Caki2 (cell line): Measurements from ENCODE around the gene RGS19. TPM values are rescaled to one million over a fixed set of nuclear protein-coding genes. Genes with fewer than 3 reads are reported as not detected.
A peak's percentile ranks its signal among the peaks of the same experiment; 100 is the strongest.

Experiments used
- DNase-seq: peaks from one replicate; pipeline ENCODE4 v3.0.0-alpha.2; 2015; ENCODE audit warnings: low read depth
- in situ Hi-C: cut with HindIII; loops from 2 replicates; pipeline ENCODE4 v1.10.0; 2016; ENCODE audit warnings: low sequenced_read_pairs, low pct_unique_long_range_greater_than_20kb, mixed read lengths
- total RNA-seq: library from RNA; depleted of rRNA; stranded (reverse); fragments of >200 nt; shearing (Covaris generic); gene quantifications from 2 replicates; pipeline ENCODE4 v1.2.3, GENCODE V29; 2014; ENCODE audit warnings: low replicate concordance

Gene RGS19
- total RNA-seq, 1 experiment from 2014 or later, result 47.6 TPM

DNA sequence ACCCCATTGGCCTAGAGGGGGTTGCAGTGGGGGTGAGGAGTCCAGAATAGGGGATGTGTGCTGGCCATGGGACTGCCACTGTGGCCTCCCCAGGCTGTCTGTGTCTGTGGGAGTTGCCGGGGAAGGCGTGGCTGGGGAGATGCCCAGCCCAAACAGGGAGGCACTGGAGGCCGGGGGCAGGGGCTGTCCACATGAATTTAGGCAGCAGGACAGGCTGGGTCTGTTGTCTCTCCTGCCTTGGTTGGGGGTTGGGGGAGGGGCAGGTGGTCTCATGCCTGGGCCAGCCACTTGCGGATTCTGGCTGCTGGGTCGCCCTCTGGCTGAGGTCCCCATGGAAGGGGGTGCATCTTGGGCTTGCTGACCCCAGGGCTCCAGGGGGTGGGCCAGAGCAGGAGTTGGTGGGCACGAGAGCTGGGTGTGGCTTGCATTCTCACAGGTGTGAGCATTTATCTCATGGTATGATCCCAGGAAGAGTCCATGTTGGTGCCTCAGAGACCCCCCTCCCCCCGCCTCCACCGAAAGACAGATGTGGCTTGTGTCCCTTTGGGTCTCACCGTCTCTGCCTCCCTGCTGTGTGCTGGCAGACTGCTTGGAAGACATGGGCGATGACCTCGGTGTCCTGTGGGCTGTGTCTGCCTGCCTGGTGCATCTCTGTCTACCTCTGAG, 33.8 kb downstream of the RGS19 start:
- in situ Hi-C loops, result no loop called here
- no peak for DNase-seq

- in situ Hi-C loops, result no loop called here
- DNase-seq, result peak; percentile 67
These were observed 34.7 kb downstream of the RGS19 start for GRCh38 chr20:64044484-64045247.

DNA sequence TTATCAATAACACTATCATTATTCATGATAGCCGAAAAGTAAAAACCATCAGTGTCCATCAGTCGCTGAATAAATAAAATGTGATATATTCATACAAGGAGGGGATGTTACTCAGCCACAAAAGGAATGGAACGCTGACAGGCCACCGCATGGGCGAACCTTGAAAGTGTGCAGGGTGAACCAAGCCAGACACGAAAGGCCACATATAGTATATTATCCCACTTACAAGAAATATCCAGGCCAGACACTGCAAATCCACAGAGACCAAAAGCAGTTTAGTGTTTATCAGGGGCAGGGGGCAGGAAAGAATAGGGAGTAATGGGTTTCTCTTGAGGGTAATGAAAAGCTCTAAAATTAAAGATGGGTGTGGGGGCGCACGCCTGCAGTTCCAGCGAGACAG, 35.5 kb downstream of the RGS19 start:
- in situ Hi-C loops, result no loop called here
- DNase-seq, result no peak

GRCh38 chr20:64042054-64042781, 37.1 kb downstream of the RGS19 start:
- DNase-seq, result no peak
- in situ Hi-C loops, result no loop called here

- DNase-seq, result no peak
- in situ Hi-C loops, result no loop called here
These were observed 37.6 kb downstream of the RGS19 start for GRCh38 chr20:64041781-64042053.

DNA sequence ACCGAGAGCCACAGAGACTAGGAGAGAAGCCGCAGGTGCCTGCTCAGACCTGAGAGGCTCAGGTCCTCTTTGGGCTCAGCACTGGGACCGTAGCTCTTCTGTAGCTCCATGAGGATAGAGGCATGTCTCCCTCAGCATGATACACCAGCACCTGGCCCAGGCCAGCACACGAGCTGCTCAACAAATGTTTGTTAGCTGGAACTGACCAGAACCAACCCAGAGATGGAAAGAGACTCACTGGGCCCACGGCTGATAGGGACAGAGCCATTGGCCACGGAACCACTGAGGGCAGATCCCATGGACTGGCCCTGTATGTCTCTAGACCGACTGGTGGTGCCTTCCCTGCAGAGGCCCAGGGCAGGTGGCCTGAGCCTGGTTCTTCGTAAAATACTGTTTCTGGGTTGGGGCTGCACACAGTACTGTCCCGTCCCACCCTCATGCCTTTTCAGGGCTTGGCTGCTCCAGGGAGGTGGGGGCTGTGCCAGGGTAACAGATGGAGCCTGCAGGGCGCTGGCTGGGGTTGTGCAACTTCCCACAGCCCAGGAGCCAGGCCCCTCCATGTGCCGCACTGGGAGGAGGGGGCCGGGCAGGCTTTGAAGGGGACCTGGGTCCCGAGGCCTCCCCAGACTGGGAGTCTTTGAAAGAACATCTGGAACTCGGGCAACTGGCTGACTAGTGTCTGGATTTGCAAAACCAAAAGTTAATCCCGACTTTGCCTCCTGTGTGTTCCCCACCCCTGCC, 38.1 kb downstream of the RGS19 start:
- in situ Hi-C loops, result no loop called here
- no peak for DNase-seq

DNA sequence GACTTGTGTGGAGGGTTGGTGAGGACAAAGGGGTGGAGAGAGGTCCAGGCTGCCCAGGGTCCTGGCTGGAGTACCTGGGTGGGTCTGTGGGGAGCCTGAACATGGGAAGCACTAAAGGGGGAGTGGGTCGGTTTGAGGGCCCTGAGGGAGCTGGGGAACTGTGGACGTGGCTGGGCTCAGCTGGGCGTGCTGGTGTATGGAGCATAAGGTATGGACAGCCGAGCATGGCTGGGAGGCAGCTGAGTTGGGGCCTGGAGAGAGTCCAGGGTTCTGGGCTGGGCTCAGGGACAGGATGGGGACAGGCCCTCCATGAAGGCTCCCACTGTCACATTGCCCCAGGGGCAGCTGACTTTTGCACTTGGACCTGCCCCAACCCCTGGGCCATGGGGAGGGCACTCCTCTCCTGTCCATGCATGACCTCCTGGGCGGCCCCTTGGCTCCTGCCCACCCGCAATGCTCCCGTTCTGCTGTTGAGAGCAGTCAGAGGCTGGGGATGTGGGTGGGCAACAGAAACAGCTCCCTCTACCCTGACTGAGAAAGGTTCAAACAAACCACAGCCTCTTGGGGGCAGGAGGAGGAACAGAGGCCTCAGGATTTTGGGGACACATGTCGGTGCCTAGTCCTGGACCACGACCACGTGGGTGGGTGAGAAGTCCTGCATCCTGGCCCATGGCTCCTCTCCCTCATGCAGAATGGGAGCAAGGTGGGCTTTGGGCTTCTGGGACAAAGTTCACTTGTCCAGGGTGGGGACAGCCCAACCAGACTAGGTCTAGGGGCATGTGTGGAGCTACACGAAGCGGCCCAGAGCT, 38.9 kb downstream of the RGS19 start:
- in situ Hi-C loops, result no loop called here
- no peak for DNase-seq

DNA sequence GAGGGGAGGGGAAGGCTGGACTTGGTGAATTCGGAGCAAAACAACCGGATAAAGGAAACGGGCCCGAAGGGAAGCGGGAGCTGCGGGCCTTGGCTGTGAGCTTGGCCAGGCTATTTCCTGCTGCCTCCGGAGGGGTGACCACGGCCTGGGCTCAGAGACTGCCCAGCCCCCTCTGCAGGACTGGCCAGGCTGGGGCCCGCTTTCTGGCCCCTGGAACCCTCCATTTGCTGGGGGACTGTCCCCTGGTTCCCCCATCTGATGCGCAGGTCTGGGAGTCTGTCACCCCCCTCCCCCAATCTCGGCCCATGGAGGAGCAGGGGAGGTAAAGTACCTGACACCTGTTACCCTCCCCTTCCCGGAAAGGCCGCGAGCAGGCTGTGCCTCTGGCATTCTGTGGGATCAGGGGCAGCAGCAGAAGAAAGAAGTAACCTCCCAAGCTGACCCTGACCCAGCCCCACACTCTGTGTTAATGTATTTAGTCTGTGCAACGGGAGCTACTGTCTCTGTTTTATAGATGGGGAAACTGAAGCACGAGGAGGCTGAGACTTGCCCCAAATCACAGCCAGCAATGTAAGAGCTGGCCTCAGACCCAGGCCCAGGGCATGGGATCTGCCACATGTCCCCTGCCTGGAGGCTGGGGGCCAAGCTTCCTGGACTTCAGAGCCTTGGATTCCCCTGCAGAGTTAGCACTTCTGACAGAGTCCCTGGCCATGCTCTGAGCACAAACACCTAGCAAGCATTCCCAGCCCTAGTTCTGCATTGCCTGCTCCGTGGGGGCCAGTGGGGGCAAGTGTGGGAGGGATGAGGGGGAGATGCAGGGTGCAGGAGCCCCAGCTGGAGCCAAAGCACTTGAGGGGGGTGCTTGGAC, 39.8 kb downstream of the RGS19 start:
- in situ Hi-C loops, result no loop called here
- no peak for DNase-seq

- in situ Hi-C loops, result no loop called here
- DNase-seq, result peak; percentile 89
These were observed 40.6 kb downstream of the RGS19 start for GRCh38 chr20:64038565-64039292.

- in situ Hi-C loops, result no loop called here
These were observed 41.1 kb downstream of the RGS19 start for GRCh38 chr20:64038224-64038564.

DNA sequence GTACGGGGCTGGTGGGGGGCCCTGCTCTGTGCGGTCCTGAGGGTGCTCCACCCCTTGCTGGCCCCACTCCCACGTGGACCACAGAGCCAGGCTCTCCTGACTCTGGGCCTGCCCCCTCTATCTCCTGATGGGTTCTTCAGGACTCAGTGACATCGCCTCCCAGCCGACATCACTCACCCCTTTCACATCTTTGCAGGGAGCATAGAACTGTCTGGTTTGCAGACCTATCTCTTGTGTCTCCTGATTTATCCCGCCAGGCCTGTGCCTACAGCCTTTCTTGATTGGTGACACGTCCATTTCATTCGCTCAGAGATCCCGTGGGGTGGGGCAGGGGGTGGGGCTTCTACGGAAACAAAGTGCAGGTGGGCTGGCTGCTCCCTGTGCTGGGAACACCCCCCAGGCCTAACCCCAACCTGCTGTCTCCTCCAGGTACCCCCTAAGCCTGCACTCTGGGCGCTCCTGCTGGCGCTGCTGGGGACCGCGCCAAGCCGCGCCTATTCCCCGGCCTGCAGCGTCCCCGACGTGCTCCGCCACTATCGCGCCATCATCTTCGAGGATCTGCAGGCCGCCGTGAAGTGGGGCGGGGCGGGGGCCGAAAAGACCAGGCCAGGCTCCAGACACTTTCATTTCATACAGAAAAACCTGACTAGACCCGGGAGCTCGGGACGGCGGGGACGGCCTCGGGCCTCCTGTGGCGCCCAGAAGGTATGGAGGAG, 41.7 kb downstream of the RGS19 start:
- in situ Hi-C loops, result no loop called here
- no peak for DNase-seq

More at GRCh38 chr20:64038224-64038564, 41.1 kb downstream of the RGS19 start:
- no peak for DNase-seq

GRCh38 chr20:64037199-64037497, 42.2 kb downstream of the RGS19 start:
- in situ Hi-C loops, result no loop called here
- no peak for DNase-seq

- no peak for DNase-seq
- in situ Hi-C loops, result no loop called here
These were observed 42.7 kb downstream of the RGS19 start for GRCh38 chr20:64036346-64037198.

DNA sequence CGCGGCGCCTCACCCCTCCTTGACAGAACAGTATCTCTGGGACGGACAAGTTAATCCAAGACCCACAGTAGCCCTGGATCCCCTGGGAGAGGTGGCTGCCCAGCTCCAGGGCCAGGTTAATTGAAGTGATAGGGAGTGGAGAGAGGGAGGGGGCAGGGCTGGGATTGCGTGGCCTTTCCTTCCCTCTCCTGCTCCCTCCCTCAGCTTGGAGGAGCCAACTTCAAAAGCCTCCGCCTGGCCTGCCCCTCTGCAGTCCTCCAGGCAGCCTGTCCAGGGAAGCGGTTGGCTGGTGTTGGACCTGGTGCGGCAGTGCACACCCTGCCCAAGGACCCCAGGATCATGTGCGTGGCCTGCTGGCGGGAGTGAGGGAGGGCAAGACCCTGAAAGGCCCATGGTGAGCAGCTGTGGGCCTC, 43.4 kb downstream of the RGS19 start, which contains the start of gene C20orf204:
Gene C20orf204 (plus strand): TSS at position 250 of the 413 bp plus-strand sequence. CDS start 142 bp downstream, at position 392.
- in situ Hi-C loops, result no loop called here
- DNase-seq, result no peak
